ENCODE results near the gene CSRP2.

The CSRP2 gene

GRCh38 chr12:76878899-76879709 lies at the start of gene CSRP2:
Gene CSRP2, minus strand, starts transcription at chr12:76879019. Its CDS starts 12,759 bp downstream, at chr12:76866260.
- peak; percentile 94 for DNase-seq

GRCh38 chr12:76927170-76927784 lies 48.5 kb upstream of the CSRP2 start:
- DNase-seq = no peak

GRCh38 chr12:76925135-76925534 lies 46.3 kb upstream of the CSRP2 start:
- no peak for DNase-seq

GRCh38 chr12:76922866-76923265 lies 44.0 kb upstream of the CSRP2 start:
- DNase-seq = no peak

- DNase-seq = no peak
These were observed 43.3 kb upstream of the CSRP2 start for GRCh38 chr12:76921891-76922664.

- no peak for DNase-seq
These were observed 42.3 kb upstream of the CSRP2 start for GRCh38 chr12:76921100-76921471.

- DNase-seq = no peak
These were observed 41.6 kb upstream of the CSRP2 start for GRCh38 chr12:76920172-76921099.

GRCh38 chr12:76919383-76920171 lies 40.8 kb upstream of the CSRP2 start:
- DNase-seq = peak; percentile 67

GRCh38 chr12:76916170-76916540 lies 37.3 kb upstream of the CSRP2 start:
- DNase-seq = no peak

GRCh38 chr12:76915361-76916169 lies 36.7 kb upstream of the CSRP2 start:
- DNase-seq = no peak

GRCh38 chr12:76914102-76914859 lies 35.5 kb upstream of the CSRP2 start:
- no peak for DNase-seq

GRCh38 chr12:76909290-76909689 lies 30.5 kb upstream of the CSRP2 start:
- no peak for DNase-seq

GRCh38 chr12:76908303-76909017 lies 29.6 kb upstream of the CSRP2 start:
- DNase-seq = no peak

- no peak for DNase-seq
These were observed 23.0 kb upstream of the CSRP2 start for GRCh38 chr12:76901628-76902380.

GRCh38 chr12:76899522-76899921 lies 20.7 kb upstream of the CSRP2 start:
- DNase-seq = no peak

- no peak for DNase-seq
These were observed 19.6 kb upstream of the CSRP2 start for GRCh38 chr12:76898442-76898841.

- no peak for DNase-seq
These were observed 17.5 kb upstream of the CSRP2 start for GRCh38 chr12:76896274-76896673.

- no peak for DNase-seq
These were observed 17.0 kb upstream of the CSRP2 start for GRCh38 chr12:76895796-76896195.

- no peak for DNase-seq
These were observed 12.8 kb upstream of the CSRP2 start for GRCh38 chr12:76891609-76892008.

All from NCI-H774 (cell line).